ENCODE data around the gene EHMT2.

GRCh38 chr6:31887173-31888007, 10.1 kb downstream of the EHMT2 start:
- TF ChIP-seq TCF7L2 (IDR thresholded peaks at IDR 0.05; ENCODE audit: low read depth, low read length) (no peak), CHCHD3 (CRISPR knock-in tag; IDR thresholded peaks at IDR 0.05) (no peak), NFIB (CRISPR knock-in tag; IDR thresholded peaks at IDR 0.05; ENCODE audit: borderline replicate concordance) (no peak), ZEB1 (IDR thresholded peaks at IDR 0.05; ENCODE audit: insufficient replicate concordance, low read depth) (no peak), EZH2 (conservative IDR thresholded peaks at IDR 0.05; ENCODE audit: low read depth, low read length) (no peak), HOMEZ (CRISPR knock-in tag; IDR thresholded peaks at IDR 0.05; ENCODE audit: low read depth) (no peak), ZFP90 (CRISPR knock-in tag; IDR thresholded peaks at IDR 0.05; ENCODE audit: borderline replicate concordance) (no peak), CTCF (CRISPR knock-in tag; IDR thresholded peaks at IDR 0.05) (no peak), ZNF121 (CRISPR knock-in tag; IDR thresholded peaks at IDR 0.05) (no peak), TP53 (CRISPR knock-in tag; conservative IDR thresholded peaks at IDR 0.05) (no peak), TEAD3 (CRISPR knock-in tag; optimal IDR thresholded peaks at IDR 0.05; ENCODE audit: borderline replicate concordance) (no peak)

All from HepG2 (cell line).